Kidney capillary endothelial cell (primary cell): ENCODE measurements around the gene TNRC6B.

Experiments
- DNase-seq: peaks from one replicate; pipeline ENCODE4 v3.0.0-alpha.2; 2018; ENCODE audit warnings: low spot score

The TNRC6B gene

GRCh38 chr22:40326905-40327735 lies 149.4 kb downstream of the TNRC6B start:
- peak; percentile 21 for DNase-seq

- DNase-seq: no peak
Measured at GRCh38 chr22:40328546-40329456, 151.1 kb downstream of the TNRC6B start.

- no peak for DNase-seq
Measured at GRCh38 chr22:40329466-40329865, 151.7 kb downstream of the TNRC6B start.

- no peak for DNase-seq
Measured at GRCh38 chr22:40330086-40330485, 152.4 kb downstream of the TNRC6B start.

- no peak for DNase-seq
Measured at GRCh38 chr22:40330615-40331014, 152.9 kb downstream of the TNRC6B start.

- no peak for DNase-seq
Measured at GRCh38 chr22:40331706-40332105, 154.0 kb downstream of the TNRC6B start.

- DNase-seq: no peak
Measured at GRCh38 chr22:40332319-40332781, 154.6 kb downstream of the TNRC6B start.

- DNase-seq: no peak
Measured at GRCh38 chr22:40334060-40334459, 156.3 kb downstream of the TNRC6B start.

- no peak for DNase-seq
Measured at GRCh38 chr22:40334899-40335298, 157.2 kb downstream of the TNRC6B start.

- no peak for DNase-seq
Measured at GRCh38 chr22:40335358-40335757, 157.6 kb downstream of the TNRC6B start.

- DNase-seq: no peak
Measured at GRCh38 chr22:40340044-40340443, 162.3 kb downstream of the TNRC6B start.

GRCh38 chr22:40341604-40342003 lies 163.9 kb downstream of the TNRC6B start:
- DNase-seq: no peak

GRCh38 chr22:40342521-40342920 lies 164.8 kb downstream of the TNRC6B start:
- DNase-seq: no peak

GRCh38 chr22:40345271-40345670 lies 167.5 kb downstream of the TNRC6B start:
- DNase-seq: no peak

- peak; percentile 31 for DNase-seq
Measured at GRCh38 chr22:40345815-40346184, 168.1 kb downstream of the TNRC6B start.

GRCh38 chr22:40346185-40347118 lies 168.7 kb downstream of the TNRC6B start, which contains the start of gene ADSL:
TSS of gene ADSL (plus strand) at chr22:40346500. CDS start at chr22:40346559, 59 bp downstream.
- peak; percentile 85 for DNase-seq

GRCh38 chr22:40347300-40347699 lies 169.6 kb downstream of the TNRC6B start:
- no peak for DNase-seq

- DNase-seq: peak; percentile 63
Measured at GRCh38 chr22:40348025-40348658, 170.4 kb downstream of the TNRC6B start.

GRCh38 chr22:40352763-40353162 lies 175.0 kb downstream of the TNRC6B start:
- DNase-seq: no peak

GRCh38 chr22:40361100-40361499 lies 183.4 kb downstream of the TNRC6B start:
- no peak for DNase-seq

- DNase-seq: no peak
Measured at GRCh38 chr22:40363059-40363458, 185.3 kb downstream of the TNRC6B start.
